ENCODE results near the gene WWOX. TPM values are rescaled to one million over a fixed set of nuclear protein-coding genes. Genes with fewer than 3 reads are reported as not detected.
A peak's percentile ranks its signal among the peaks of the same experiment; 100 is the strongest.

The WWOX gene
- total and polyA plus RNA-seq, 2 of the 4 experiments (the other 2 are of a cell fraction) = 2.7 to 5.4 TPM

DNA sequence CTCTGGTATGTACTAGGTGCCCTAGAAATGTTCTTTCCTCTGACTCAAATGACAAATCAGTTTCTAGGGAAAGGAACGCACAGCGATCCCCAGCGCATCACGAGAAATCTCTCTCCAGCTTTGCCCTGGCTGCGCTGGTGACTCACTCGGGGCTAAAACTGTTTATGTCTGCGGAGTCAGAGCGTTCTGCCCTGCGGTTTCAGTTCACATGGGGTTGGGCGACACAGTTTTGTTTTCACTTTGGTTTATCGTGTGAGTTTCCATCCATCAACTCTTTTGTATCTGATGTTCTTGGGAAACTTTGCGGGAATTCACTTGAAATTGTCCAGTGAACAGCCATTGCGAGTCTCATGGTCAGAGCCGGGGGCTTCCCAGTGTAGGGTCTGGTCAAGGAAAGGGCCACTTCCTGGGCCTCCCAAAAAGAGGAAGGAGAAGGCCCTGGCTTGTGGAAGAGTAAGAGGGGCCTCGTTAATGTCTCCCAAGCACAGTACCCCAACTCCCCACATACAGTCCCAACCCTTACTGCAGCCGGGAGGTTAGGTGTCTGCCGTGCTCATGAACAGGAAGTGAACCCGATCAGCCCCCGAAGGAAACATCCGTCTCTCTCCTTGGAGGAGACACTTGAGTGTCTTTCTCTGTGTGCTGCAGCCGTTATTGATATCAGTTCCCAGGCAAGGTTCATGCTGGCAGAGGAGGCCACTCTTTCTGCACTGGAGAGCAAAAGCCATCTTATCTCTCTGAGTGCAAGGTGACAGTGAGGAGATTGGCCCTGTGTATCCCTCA lies 643.2 kb downstream of the WWOX start:
- DNase-seq = peak; percentile 27
- no peak overlapping the region for H3K56ac ChIP-seq (ENCODE audit: extremely low read depth, insufficient read depth, low read length)
- CTCF ChIA-PET = no interaction called here

More for the DNA sequence above, 643.2 kb downstream of the WWOX start:
- no peak overlapping the region for H3K4me3 ChIP-seq (ENCODE audit: insufficient read depth, low read depth, low read length)
- H2BK120ac ChIP-seq (ENCODE audit: low read depth, low read length) = no peak overlapping the region
- H3K27me3 ChIP-seq (ENCODE audit: control insufficient read depth, insufficient read depth, low read length) = no peaks in the 10 kb centered on the region
- peak; percentile 67 for ATAC-seq (ENCODE audit: low read depth)
- dilution Hi-C loops (cut with HindIII; ENCODE audit: low sequenced_read_pairs, unreplicated experiment) (no loop called here), intact Hi-C loops (cut with micrococcal nuclease) (no loop called here), in situ Hi-C loops (cut with MboI; ENCODE audit: low sequenced_read_pairs) (no loop called here)
- no peak overlapping the region for H3K23ac ChIP-seq (ENCODE audit: low read depth, low read length)
- H4K5ac ChIP-seq (ENCODE audit: low read depth, low read length) = no peak overlapping the region
- peaks cover 29% of the 10 kb centered on the region for H3K9me3 ChIP-seq (ENCODE audit: control insufficient read depth, insufficient read depth, low read length)
- BruUV-seq (replicated peaks) = no TSS peak
- H2BK20ac ChIP-seq (ENCODE audit: low read depth, low read length) = no peak overlapping the region
- H2AFZ ChIP-seq (replicated peaks; ENCODE audit: low read length, poor library complexity) = no peak overlapping the region
- POLR2A ChIA-PET (ENCODE audit: unreplicated experiment) = no interaction called here
- no peaks in the 10 kb centered on the region for H3K36me3 ChIP-seq (ENCODE audit: control insufficient read depth, insufficient read depth, low read length)
- H2BK15ac ChIP-seq (ENCODE audit: low read depth, low read length) = no peak overlapping the region
- H3K4me1 ChIP-seq (ENCODE audit: control insufficient read depth, insufficient read depth, low read length) = no peaks in the 10 kb centered on the region; the same call in 1 of the 2 replicates
- no peak overlapping the region for H4K91ac ChIP-seq (ENCODE audit: insufficient read depth, low read depth, low read length)
- no peak overlapping the region for H3K27ac ChIP-seq (ENCODE audit: insufficient read depth, low read length)
- H2AK9ac ChIP-seq (replicated peaks; ENCODE audit: low read depth, low read length, poor library complexity) = no peak overlapping the region
- TF ChIP-seq MAFK (IDR thresholded peaks at IDR 0.05; ENCODE audit: low read depth, low read length) = no peak
- peak; percentile 64; the same call in 1 of the 2 replicates for TF ChIP-seq RFX5 (IDR thresholded peaks at IDR 0.05; ENCODE audit: low read depth, low read length)
- no peak overlapping the region for H2BK5ac ChIP-seq (ENCODE audit: low read depth, low read length, poor library complexity, severe bottlenecking)
- no peak overlapping the region for H3K9ac ChIP-seq (ENCODE audit: low read depth, low read length)
- no peak overlapping the region for H4K8ac ChIP-seq (ENCODE audit: low read depth in 2 of 2, low read length in 2 of 2)
- WGBS, 2 experiments (ENCODE audit: extremely low coverage in 2 of 2, insufficient read length in 1 of 2) = 56% methylated on average over 6 of the region's 21 CpGs; no CpG with 5 or more reads in 1 of the 2 experiments
- H3K9me1 ChIP-seq (ENCODE audit: insufficient read depth, low read length) = no peaks in the 10 kb centered on the region
- H3K14ac ChIP-seq (replicated peaks; ENCODE audit: low read depth, low read length) = no peak overlapping the region
- peak overlapping the region; percentile 10; the same call in 1 of the 2 replicates for H3K4me2 ChIP-seq (ENCODE audit: low read depth, low read length)
- no peak overlapping the region for H2AK5ac ChIP-seq (ENCODE audit: low read depth, low read length)
- H4K20me1 ChIP-seq (ENCODE audit: insufficient read depth, low read length) = no peaks in the 10 kb centered on the region
- no peaks in the 10 kb centered on the region for H3K79me1 ChIP-seq (ENCODE audit: low read depth in 1 of 2, low read length in 2 of 2)
- H3K18ac ChIP-seq (ENCODE audit: low read depth, low read length) = no peak overlapping the region
- no peak overlapping the region for H3K4ac ChIP-seq (ENCODE audit: low read depth, low read length)
